GM12878 (cell line): ENCODE measurements around the gene ARID3B. TPM values are rescaled to one million over a fixed set of nuclear protein-coding genes. Genes with fewer than 3 reads are reported as not detected.

Source experiments
- BCL11A ChIP-seq: IDR thresholded peaks from 2 replicates; pipeline ENCODE4 v1.6.1; 2011; ENCODE audit warnings: low read depth, low read length
- CREM ChIP-seq: IDR thresholded peaks from 2 replicates; pipeline ENCODE4 v1.6.1; 2014; ENCODE audit warnings: antibody characterized with exemption, low read depth
- ELK1 ChIP-seq: IDR thresholded peaks from 2 replicates; pipeline ENCODE4 v1.6.1; 2012; ENCODE audit warnings: low read depth, low read length, improper control_type of control experiment
- FOXK2 ChIP-seq: fragments of 450-650 bp; IDR thresholded peaks from 2 replicates; pipeline ENCODE4 v1.6.1; 2017; ENCODE audit warnings: mild to moderate bottlenecking, moderate library complexity
- NFXL1 ChIP-seq: fragments of 450-650 bp; IDR thresholded peaks from 2 replicates; pipeline ENCODE4 v1.6.1; 2017; ENCODE audit warnings: antibody characterized with exemption, mild to moderate bottlenecking, borderline replicate concordance
- NKRF ChIP-seq: fragments of 450-650 bp; conservative IDR thresholded peaks from 2 replicates; pipeline ENCODE4 v1.6.1; 2017; ENCODE audit warnings: mild to moderate bottlenecking, moderate library complexity
- PAX5 ChIP-seq: IDR thresholded peaks from 2 replicates; pipeline ENCODE4 v1.6.1; 2011; ENCODE audit warnings: low read depth, low read length, borderline replicate concordance
- RAD21 ChIP-seq: IDR thresholded peaks from 2 replicates; pipeline ENCODE4 v1.6.1; 2011; ENCODE audit warnings: mild to moderate bottlenecking, low read depth, low read length, moderate library complexity; ENCODE audit not compliant: insufficient read depth
- REST ChIP-seq: IDR thresholded peaks from 2 replicates; pipeline ENCODE4 v1.6.1; 2012; ENCODE audit warnings: mild to moderate bottlenecking, low read depth, low read length
- ZNF592 ChIP-seq: fragments of 450-650 bp; IDR thresholded peaks from 2 replicates; pipeline ENCODE4 v1.6.1; 2017; ENCODE audit warnings: mild to moderate bottlenecking, moderate library complexity
- polyA plus RNA-seq, 11 experiments: library from polyadenylated mRNA; depleted of rRNA in 4 of 11; unstranded in 6 of 11; stranded (reverse) in 5 of 11; fragments of >200 nt; fragmentation: Nextera tagmentation in 4 of 11; fragmentation: Illumina TruSeq in 1 of 11; extraction: Ambion mirVana in 4 of 11; extraction: Trizol in 1 of 11; gene quantifications; 1 replicate in 1 of 11; 2 replicates in 10 of 11; pipeline versions ENCODE4 v1.2.1 to v1.2.3, GENCODE V29; 2011 to 2016; ENCODE audit warnings: inconsistent platforms in 2 of 11, missing spikeins in 2 of 11, low read depth in 1 of 11
- total RNA-seq, 4 experiments: library from RNA; depleted of rRNA in 3 of 4; stranded (reverse); fragments of >200 nt in 3 of 4; fragmentation: Illumina TruSeq in 1 of 4; extraction: Trizol in 1 of 4; gene quantifications; 2 replicates each; pipeline versions ENCODE4 v1.2.1 to v1.2.3, GENCODE V29; 2013 to 2021

The ARID3B gene
- total and polyA plus RNA-seq, 10 of the 15 experiments (the other 5 are each of a cell fraction or from before 2014, with no cell fraction given): 1.1 to 33.4 (median 24.0) TPM

GRCh38 chr15:74563442-74563841 lies 22.4 kb downstream of the ARID3B start (continued):
- no peak for TF ChIP-seq REST
- no peak for TF ChIP-seq CREM
- no peak for TF ChIP-seq PAX5
- no peak for TF ChIP-seq FOXK2
- no peak for TF ChIP-seq RAD21
- TF ChIP-seq ELK1: no peak
- TF ChIP-seq BCL11A: no peak
- no peak for TF ChIP-seq ZNF592
- no peak for TF ChIP-seq NKRF
- no peak for TF ChIP-seq NFXL1
